HepG2 (cell line): ENCODE measurements around the gene GAREM1. TPM values are rescaled to one million over a fixed set of nuclear protein-coding genes. Genes with fewer than 3 reads are reported as not detected.

ENCODE experiments used
- ARID2 ChIP-seq: sonication (generic); formaldehyde crosslinking; IDR thresholded peaks from 2 replicates; pipeline ENCODE4 v1.8.1; 2022; ENCODE audit warnings: mild to moderate bottlenecking, missing genetic modification reagents, borderline replicate concordance
- ATF2 ChIP-seq: sonication (generic); formaldehyde crosslinking; IDR thresholded peaks from 2 replicates; pipeline ENCODE4 v1.4.0; 2020; ENCODE audit warnings: missing genetic modification reagents
- ATF7-NPFF ChIP-seq: sonication (generic); formaldehyde crosslinking; IDR thresholded peaks from 2 replicates; pipeline ENCODE4 v1.8.1; 2023; ENCODE audit warnings: mild to moderate bottlenecking, low read depth, missing genetic modification reagents, moderate library complexity
- CEBPG ChIP-seq: IDR thresholded peaks from 2 replicates; pipeline ENCODE4 v1.6.1; 2016
- CENPBD1 ChIP-seq: sonication (generic); formaldehyde crosslinking; IDR thresholded peaks from 2 replicates; pipeline ENCODE4 v1.8.0; 2022; ENCODE audit warnings: missing genetic modification reagents, low read depth, mild to moderate bottlenecking, borderline replicate concordance
- CENPX ChIP-seq: sonication (generic); formaldehyde crosslinking; IDR thresholded peaks from 2 replicates; pipeline ENCODE4 v1.9.0; 2021; ENCODE audit warnings: mild to moderate bottlenecking, missing genetic modification reagents, moderate library complexity
- DMAP1 ChIP-seq: IDR thresholded peaks from 2 replicates; pipeline ENCODE4 v1.6.1; 2016
- GLMP ChIP-seq: sonication (generic); formaldehyde crosslinking; IDR thresholded peaks from 2 replicates; pipeline ENCODE4 v1.9.0; 2021; ENCODE audit warnings: missing genetic modification reagents, mild to moderate bottlenecking, borderline replicate concordance
- HDAC2 ChIP-seq: sonication (generic); formaldehyde crosslinking; IDR thresholded peaks from 2 replicates; pipeline ENCODE4 v1.4.0; 2020; ENCODE audit warnings: missing genetic modification reagents
- HNF4A ChIP-seq: sonication (generic); formaldehyde crosslinking; IDR thresholded peaks from 2 replicates; pipeline ENCODE4 v1.4.0; 2020; ENCODE audit warnings: missing genetic modification reagents
- KLF6 ChIP-seq: IDR thresholded peaks from 2 replicates; pipeline ENCODE4 v1.8.0; 2016; ENCODE audit warnings: missing biosample characterization, missing genetic modification reagents
- NFKB2 ChIP-seq: sonication (generic); formaldehyde crosslinking; IDR thresholded peaks from 2 replicates; pipeline ENCODE4 v1.4.0; 2020; ENCODE audit warnings: missing genetic modification reagents, borderline replicate concordance
- POGZ ChIP-seq: sonication (generic); formaldehyde crosslinking; IDR thresholded peaks from 2 replicates; pipeline ENCODE4 v1.4.0; 2020; ENCODE audit warnings: mild to moderate bottlenecking, missing genetic modification reagents
- SNRNP70 ChIP-seq: fragments of 200-400 bp; formaldehyde crosslinking; IDR thresholded peaks from 2 replicates; pipeline ENCODE4 v1.6.1; 2017; ENCODE audit warnings: mild to moderate bottlenecking, low read depth, low read length, moderate library complexity
- TIGD3 ChIP-seq: sonication (generic); formaldehyde crosslinking; IDR thresholded peaks from 2 replicates; pipeline ENCODE4 v1.5.1; 2020; ENCODE audit warnings: mild to moderate bottlenecking, missing genetic modification reagents, borderline replicate concordance
- ZBTB21 ChIP-seq: sonication (generic); formaldehyde crosslinking; IDR thresholded peaks from 2 replicates; pipeline ENCODE4 v1.4.0; 2020; ENCODE audit warnings: missing genetic modification reagents
- ZBTB42 ChIP-seq: sonication (generic); formaldehyde crosslinking; IDR thresholded peaks from 2 replicates; pipeline ENCODE4 v1.5.0; 2020; ENCODE audit warnings: mild to moderate bottlenecking, missing genetic modification reagents
- ZMYM2 ChIP-seq: sonication (generic); formaldehyde crosslinking; IDR thresholded peaks from 2 replicates; pipeline ENCODE4 v1.8.0; 2022; ENCODE audit warnings: mild to moderate bottlenecking, missing genetic modification reagents
- ZNF256 ChIP-seq: sonication (generic); formaldehyde crosslinking; conservative IDR thresholded peaks from 2 replicates; pipeline ENCODE4 v1.4.0; 2020; ENCODE audit warnings: missing genetic modification reagents
- ZNF264 ChIP-seq: sonication (generic); formaldehyde crosslinking; IDR thresholded peaks from 2 replicates; pipeline ENCODE4 v1.4.0; 2020; ENCODE audit warnings: missing genetic modification reagents
- ZNF432 ChIP-seq: sonication (generic); formaldehyde crosslinking; IDR thresholded peaks from 2 replicates; pipeline ENCODE4 v1.5.0; 2020; ENCODE audit warnings: missing genetic modification reagents, mild to moderate bottlenecking, borderline replicate concordance
- ZNF530 ChIP-seq: sonication (generic); formaldehyde crosslinking; IDR thresholded peaks from 2 replicates; pipeline ENCODE4 v1.5.0; 2020; ENCODE audit warnings: low read depth, mild to moderate bottlenecking, missing genetic modification reagents
- ZNF597 ChIP-seq: sonication (generic); formaldehyde crosslinking; IDR thresholded peaks from 2 replicates; pipeline ENCODE4 v1.5.0; 2020; ENCODE audit warnings: missing genetic modification reagents
- ZNF619 ChIP-seq: sonication (generic); formaldehyde crosslinking; IDR thresholded peaks from 2 replicates; pipeline ENCODE4 v1.4.0; 2020; ENCODE audit warnings: mild to moderate bottlenecking, missing genetic modification reagents
- ZNF644 ChIP-seq: IDR thresholded peaks from 2 replicates; pipeline ENCODE4 v1.6.1; 2016; ENCODE audit warnings: low read depth
- ZNF652 ChIP-seq: IDR thresholded peaks from 2 replicates; pipeline ENCODE4 v1.6.1; 2016; ENCODE audit warnings: low read depth, borderline replicate concordance
- polyA plus RNA-seq, 8 experiments: library from polyadenylated mRNA; depleted of rRNA in 3 of 8; stranded (reverse) in 7 of 8; unstranded in 1 of 8; fragments of >200 nt; fragmentation: Illumina TruSeq in 4 of 8; extraction: Trizol in 4 of 8; gene quantifications; 2 replicates each; pipeline versions ENCODE4 v1.2.1 to v1.2.3, GENCODE V29; 2011 to 2016; ENCODE audit warnings: low read depth in 4 of 8, missing spikeins in 1 of 8, mixed read lengths in 1 of 8; ENCODE audit not compliant: insufficient read depth in 1 of 8
- total RNA-seq, 5 experiments: library from RNA; depleted of rRNA; stranded (reverse); fragments of >200 nt; fragmentation: Illumina TruSeq; extraction: Trizol; gene quantifications; 2 replicates each; pipeline ENCODE4 v1.2.3, GENCODE V29; 2016; ENCODE audit warnings: low read depth in 1 of 5

The GAREM1 gene
- total and polyA plus RNA-seq, 2 of the 13 experiments (the other 11 are each of a cell fraction or from before 2014, with no cell fraction given), result 2.5 to 2.9 TPM

- peak; percentile 22; the same call in 1 of the 2 replicates for TF ChIP-seq ATF2
- TF ChIP-seq ZNF652 (CRISPR knock-in tag), result no peak
- TF ChIP-seq HNF4A (CRISPR knock-in tag), result peak; percentile 92
- TF ChIP-seq DMAP1 (CRISPR knock-in tag), result no peak
- TF ChIP-seq ARID2 (CRISPR knock-in tag), result no peak
- TF ChIP-seq CENPBD1 (CRISPR knock-in tag), result no peak
- TF ChIP-seq POGZ (CRISPR knock-in tag), result peak; percentile 52; the same call in 1 of the 2 replicates
- TF ChIP-seq ATF7-NPFF (CRISPR knock-in tag), result no peak
- TF ChIP-seq CENPX (CRISPR knock-in tag), result no peak
- no peak for TF ChIP-seq ZMYM2 (CRISPR knock-in tag)
- TF ChIP-seq ZNF644 (CRISPR knock-in tag), result peak; percentile 57; the same call in 1 of the 2 replicates
- TF ChIP-seq SNRNP70, result no peak
- no peak for TF ChIP-seq GLMP (CRISPR knock-in tag)
- TF ChIP-seq ZNF256 (CRISPR knock-in tag), result no peak
- TF ChIP-seq CEBPG (CRISPR knock-in tag), result 0 out of 2 replicates have a peak, but pooled peaks have one; percentile 49
- TF ChIP-seq ZNF432 (CRISPR knock-in tag), result no peak
- TF ChIP-seq TIGD3 (CRISPR knock-in tag), result no peak
- no peak for TF ChIP-seq ZBTB21 (CRISPR knock-in tag)
- TF ChIP-seq NFKB2 (CRISPR knock-in tag), result no peak
- TF ChIP-seq ZNF264, result 0 out of 2 replicates have a peak, but pooled peaks have one; percentile 28
- no peak for TF ChIP-seq ZNF619
- TF ChIP-seq KLF6 (CRISPR knock-in tag), result peak; percentile 38; the same call in 1 of the 2 replicates
- no peak for TF ChIP-seq ZNF597
- peak; percentile 61; the same call in 1 of the 2 replicates for TF ChIP-seq HDAC2 (CRISPR knock-in tag)
- TF ChIP-seq ZNF530 (CRISPR knock-in tag), result no peak
- no peak for TF ChIP-seq ZBTB42
Observed at GRCh38 chr18:32213693-32214092, 257.0 kb downstream of the GAREM1 start (continued).
